H9 (cell line): Measurements from ENCODE around the gene DMD. TPM values are rescaled to one million over a fixed set of nuclear protein-coding genes. Genes with fewer than 3 reads are reported as not detected.

Experiments
- DNase-seq: peaks from one replicate; pipeline ENCODE4 v3.0.0-alpha.2; 2017
- H2AFZ ChIP-seq: one replicate; pipeline ENCODE4 v1.6.1; 2013; ENCODE audit warnings: mild to moderate bottlenecking, low read length, control low read depth, moderate library complexity
- H2AK5ac ChIP-seq: 2 replicates; pipeline ENCODE4 v1.6.1; 2013; ENCODE audit warnings: low read length, control low read depth, mixed read lengths; ENCODE audit not compliant: insufficient read length
- H2BK120ac ChIP-seq: one replicate; pipeline ENCODE4 v1.6.1; 2013; ENCODE audit warnings: low read depth, mild to moderate bottlenecking, low read length, control low read depth, inconsistent platforms; ENCODE audit not compliant: poor library complexity, severe bottlenecking
- H2BK12ac ChIP-seq: 2 replicates; pipeline ENCODE4 v1.6.1; 2013; ENCODE audit warnings: low read length, control low read depth, mixed read lengths, low read depth; ENCODE audit not compliant: insufficient read length
- H2BK15ac ChIP-seq: 2 replicates; pipeline ENCODE4 v1.6.1; 2013; ENCODE audit warnings: low read depth, low read length, control low read depth
- H2BK20ac ChIP-seq: one replicate; pipeline ENCODE4 v1.6.1; 2013; ENCODE audit warnings: low read depth, mild to moderate bottlenecking, low read length, control low read depth, inconsistent platforms; ENCODE audit not compliant: poor library complexity, severe bottlenecking
- H2BK5ac ChIP-seq: 2 replicates; pipeline ENCODE4 v1.6.1; 2013; ENCODE audit warnings: low read length, control low read depth, mixed read lengths; ENCODE audit not compliant: insufficient read length
- H3K14ac ChIP-seq: 2 replicates; pipeline ENCODE4 v1.6.1; 2013; ENCODE audit warnings: low read length, control low read depth; ENCODE audit not compliant: insufficient read depth
- H3K18ac ChIP-seq: 2 replicates; pipeline ENCODE4 v1.6.1; 2013; ENCODE audit warnings: low read depth, mild to moderate bottlenecking, mixed read lengths, low read length, control low read depth; ENCODE audit not compliant: insufficient read length
- H3K23ac ChIP-seq: 2 replicates; pipeline ENCODE4 v1.6.1; 2013; ENCODE audit warnings: low read length, control low read depth, mixed read lengths, low read depth; ENCODE audit not compliant: insufficient read length
- H3K23me2 ChIP-seq: 2 replicates; pipeline ENCODE4 v1.6.1; 2013; ENCODE audit warnings: low read depth, mild to moderate bottlenecking, mixed read lengths, low read length, control low read depth; ENCODE audit not compliant: insufficient read length, poor library complexity, severe bottlenecking
- H3K27ac ChIP-seq: 2 replicates; pipeline ENCODE4 v1.5.1; 2013; ENCODE audit warnings: low read length, control low read depth, mixed read lengths, low read depth; ENCODE audit not compliant: insufficient read length
- H3K27me3 ChIP-seq: 2 replicates; pipeline ENCODE4 v1.6.1; 2013; ENCODE audit warnings: low read length, control low read depth, inconsistent platforms; ENCODE audit not compliant: insufficient read depth
- H3K4ac ChIP-seq: 2 replicates; pipeline ENCODE4 v1.6.1; 2013; ENCODE audit warnings: low read depth, mild to moderate bottlenecking, control low read depth, inconsistent platforms, low read length, moderate library complexity
- H3K4me1 ChIP-seq: 2 replicates; pipeline ENCODE4 v1.6.1; 2013; ENCODE audit warnings: low read length, control low read depth, inconsistent platforms; ENCODE audit not compliant: insufficient read depth
- H3K4me2 ChIP-seq: 2 replicates; pipeline ENCODE4 v1.6.1; 2013; ENCODE audit warnings: low read length, control low read depth, mixed read lengths; ENCODE audit not compliant: insufficient read length, insufficient read depth
- H3K56ac ChIP-seq: 2 replicates; pipeline ENCODE4 v1.6.1; 2013; ENCODE audit warnings: low read depth, mild to moderate bottlenecking, mixed read lengths, low read length, control low read depth; ENCODE audit not compliant: insufficient read length
- H3K79me1 ChIP-seq: 2 replicates; pipeline ENCODE4 v1.6.1; 2013; ENCODE audit warnings: low read depth, mild to moderate bottlenecking, moderate library complexity, low read length, control low read depth, inconsistent platforms; ENCODE audit not compliant: insufficient read depth, poor library complexity, severe bottlenecking
- H3K79me2 ChIP-seq: 2 replicates; pipeline ENCODE4 v1.6.1; 2013; ENCODE audit warnings: low read length, control low read depth, inconsistent platforms; ENCODE audit not compliant: insufficient read depth
- H3K9ac ChIP-seq: 2 replicates; pipeline ENCODE4 v1.6.1; 2013; ENCODE audit warnings: low read length, control low read depth, mixed read lengths; ENCODE audit not compliant: insufficient read length; ENCODE audit errors: extremely low read depth
- H3K9me3 ChIP-seq: one replicate; pipeline ENCODE4 v1.6.1; 2013; ENCODE audit warnings: low read depth, low read length, inconsistent platforms; ENCODE audit not compliant: control insufficient read depth
- H3T11ph ChIP-seq: one replicate; pipeline ENCODE4 v1.6.1; 2013; ENCODE audit warnings: mild to moderate bottlenecking, low read length, control low read depth, inconsistent platforms
- H4K20me1 ChIP-seq: one replicate; pipeline ENCODE4 v1.6.1; 2013; ENCODE audit not compliant: control insufficient read depth, insufficient read length, insufficient read depth
- H4K5ac ChIP-seq: 2 replicates; pipeline ENCODE4 v1.6.1; 2013; ENCODE audit warnings: low read depth, mild to moderate bottlenecking, mixed read lengths, low read length, control low read depth; ENCODE audit not compliant: insufficient read length
- H4K8ac ChIP-seq: replicated peaks from 2 replicates; pipeline ENCODE4 v1.6.1; 2013; ENCODE audit warnings: low read length, control low read depth, mixed read lengths, low read depth; ENCODE audit not compliant: insufficient read length
- H4K91ac ChIP-seq: 2 replicates; pipeline ENCODE4 v1.6.1; 2013; ENCODE audit warnings: low read depth, mild to moderate bottlenecking, moderate library complexity, mixed read lengths, low read length, control low read depth; ENCODE audit not compliant: insufficient read length
- H3K27ac Mint-ChIP-seq, 3 experiments: 2 replicates in 2 of 3; 3 replicates in 1 of 3; pipeline ENCODE4 v1.8.0; 2020 to 2021; ENCODE audit warnings: mixed read lengths in 3 of 3, mild to moderate bottlenecking in 1 of 3, moderate library complexity in 1 of 3
- H3K27me3 Mint-ChIP-seq: 2 replicates; pipeline ENCODE4 v1.8.0; 2021; ENCODE audit warnings: low read depth, mild to moderate bottlenecking, moderate library complexity, mixed read lengths
- H3K36me3 Mint-ChIP-seq, 3 experiments: 2 replicates in 2 of 3; 3 replicates in 1 of 3; pipeline ENCODE4 v1.8.0; 2020 to 2021; ENCODE audit warnings: low read depth in 3 of 3, mixed read lengths in 3 of 3; ENCODE audit not compliant: insufficient read depth in 1 of 3
- H3K4me1 Mint-ChIP-seq, 2 experiments: 2 replicates each; pipeline ENCODE4 v1.8.0; 2020; ENCODE audit warnings: mixed read lengths in 2 of 2
- H3K4me3 Mint-ChIP-seq, 2 experiments: 2 replicates in 1 of 2; 3 replicates in 1 of 2; pipeline ENCODE4 v1.8.0; 2020 to 2021; ENCODE audit warnings: mild to moderate bottlenecking in 2 of 2, mixed read lengths in 2 of 2, moderate library complexity in 1 of 2
- H3K9me3 Mint-ChIP-seq, 2 experiments: 2 replicates in 1 of 2; 3 replicates in 1 of 2; pipeline ENCODE4 v1.8.0; 2020; ENCODE audit warnings: mild to moderate bottlenecking in 2 of 2, mixed read lengths in 2 of 2, moderate library complexity in 1 of 2
- WGBS: extraction: QIAGEN DNeasy Blood & Tissue Kit; methylation state at CpG from one replicate; pipeline ENCODE4 v1.1.7; 2013; ENCODE audit warnings: missing lambda C conversion rate, low lambda C conversion rate, mixed read lengths; ENCODE audit not compliant: insufficient read length; ENCODE audit errors: extremely low coverage; 5-methylcytosine and 5-hydroxymethylcytosine counted together
- total RNA-seq: library from RNA; stranded (reverse); gene quantifications from 2 replicates; pipeline ENCODE4 v1.2.1, GENCODE V29; 2021
- TF ChIP-seq, protein P1 (sequence below): fragments of 200-600 bp; sonication (generic); conservative IDR thresholded peaks from 3 replicates; pipeline ENCODE4 v1.8.0; 2021; ENCODE audit warnings: antibody characterized with exemption, mild to moderate bottlenecking

Gene DMD
- total RNA-seq, 1 experiment from 2014 or later, result 3.8 TPM

DNA sequence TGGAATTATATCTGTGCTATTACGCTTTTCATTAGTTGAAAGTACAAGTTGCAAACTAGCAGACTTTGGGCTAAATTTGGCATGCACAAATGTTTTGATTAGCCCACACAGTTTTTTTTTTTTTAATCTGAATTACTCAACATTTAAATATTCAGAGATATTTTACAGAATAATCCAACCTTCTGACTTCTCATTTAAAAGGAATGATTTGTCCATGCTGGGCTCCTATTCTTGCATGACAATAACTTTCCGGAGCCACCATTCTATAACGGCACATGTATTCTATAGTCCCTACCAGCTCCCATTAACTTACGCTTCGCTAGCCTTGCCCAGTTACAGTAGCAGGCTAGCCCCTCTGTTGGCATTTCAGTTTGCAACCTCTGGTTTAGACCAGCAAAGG is 1920.2 kb downstream of the DMD start:
- H3K36me3 Mint-ChIP-seq, result no peaks in the 10 kb centered on the region; a peak in 4 of 7 replicates
- Histone ChIP-seq H3K4me1 (no peaks in the 10 kb centered on the region), H2BK120ac (no peak overlapping the region), H4K20me1 (no peaks in the 10 kb centered on the region), H3K23me2 (no peaks in the 10 kb centered on the region), H3K27me3 (no peaks in the 10 kb centered on the region), H3K18ac (no peak overlapping the region), H3K79me2 (no peaks in the 10 kb centered on the region), H3K23ac (no peak overlapping the region), H3K27ac (no peak overlapping the region), H2AFZ (no peak overlapping the region), H3K9me3 (no peaks in the 10 kb centered on the region), H2AK5ac (no peak overlapping the region), H3K56ac (no peak overlapping the region), H2BK12ac (no peak overlapping the region), H4K8ac (no peak overlapping the region), H3K14ac (no peak overlapping the region), H2BK15ac (no peak overlapping the region), H2BK5ac (no peak overlapping the region), H4K5ac (no peak overlapping the region), H4K91ac (no peak overlapping the region), H3K4ac (no peak overlapping the region), H3K4me2 (no peak overlapping the region), H3T11ph (no peak overlapping the region), H3K79me1 (no peaks in the 10 kb centered on the region), H3K9ac (no peak overlapping the region), H2BK20ac (no peak overlapping the region)
- peaks cover 7% of the 10 kb centered on the region in 2 experiments; a peak in 3 of 4 replicates for H3K4me1 Mint-ChIP-seq
- no peak overlapping the region for H3K4me3 Mint-ChIP-seq
- WGBS, result no CpG with 5 or more reads among the region's 5 CpGs
- 0 out of 2 replicates have a peak, but pooled peaks cover 1% of the 10 kb centered on the region for H3K27me3 Mint-ChIP-seq
- peaks cover 46 to 60% of the 10 kb centered on the region in 2 experiments for H3K9me3 Mint-ChIP-seq
- TF ChIP-seq, protein P1, sequence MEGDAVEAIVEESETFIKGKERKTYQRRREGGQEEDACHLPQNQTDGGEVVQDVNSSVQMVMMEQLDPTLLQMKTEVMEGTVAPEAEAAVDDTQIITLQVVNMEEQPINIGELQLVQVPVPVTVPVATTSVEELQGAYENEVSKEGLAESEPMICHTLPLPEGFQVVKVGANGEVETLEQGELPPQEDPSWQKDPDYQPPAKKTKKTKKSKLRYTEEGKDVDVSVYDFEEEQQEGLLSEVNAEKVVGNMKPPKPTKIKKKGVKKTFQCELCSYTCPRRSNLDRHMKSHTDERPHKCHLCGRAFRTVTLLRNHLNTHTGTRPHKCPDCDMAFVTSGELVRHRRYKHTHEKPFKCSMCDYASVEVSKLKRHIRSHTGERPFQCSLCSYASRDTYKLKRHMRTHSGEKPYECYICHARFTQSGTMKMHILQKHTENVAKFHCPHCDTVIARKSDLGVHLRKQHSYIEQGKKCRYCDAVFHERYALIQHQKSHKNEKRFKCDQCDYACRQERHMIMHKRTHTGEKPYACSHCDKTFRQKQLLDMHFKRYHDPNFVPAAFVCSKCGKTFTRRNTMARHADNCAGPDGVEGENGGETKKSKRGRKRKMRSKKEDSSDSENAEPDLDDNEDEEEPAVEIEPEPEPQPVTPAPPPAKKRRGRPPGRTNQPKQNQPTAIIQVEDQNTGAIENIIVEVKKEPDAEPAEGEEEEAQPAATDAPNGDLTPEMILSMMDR, result no peak
- H3K27ac Mint-ChIP-seq, result no peak overlapping the region
- DNase-seq, result no peak
